ENCODE measurements around the gene GATAD1. TPM values are rescaled to one million over a fixed set of nuclear protein-coding genes. Genes with fewer than 3 reads are reported as not detected.

Gene GATAD1
- total and polyA plus RNA-seq, 2 experiments from 2014 or later: 15.4 to 30.8 TPM

DNA sequence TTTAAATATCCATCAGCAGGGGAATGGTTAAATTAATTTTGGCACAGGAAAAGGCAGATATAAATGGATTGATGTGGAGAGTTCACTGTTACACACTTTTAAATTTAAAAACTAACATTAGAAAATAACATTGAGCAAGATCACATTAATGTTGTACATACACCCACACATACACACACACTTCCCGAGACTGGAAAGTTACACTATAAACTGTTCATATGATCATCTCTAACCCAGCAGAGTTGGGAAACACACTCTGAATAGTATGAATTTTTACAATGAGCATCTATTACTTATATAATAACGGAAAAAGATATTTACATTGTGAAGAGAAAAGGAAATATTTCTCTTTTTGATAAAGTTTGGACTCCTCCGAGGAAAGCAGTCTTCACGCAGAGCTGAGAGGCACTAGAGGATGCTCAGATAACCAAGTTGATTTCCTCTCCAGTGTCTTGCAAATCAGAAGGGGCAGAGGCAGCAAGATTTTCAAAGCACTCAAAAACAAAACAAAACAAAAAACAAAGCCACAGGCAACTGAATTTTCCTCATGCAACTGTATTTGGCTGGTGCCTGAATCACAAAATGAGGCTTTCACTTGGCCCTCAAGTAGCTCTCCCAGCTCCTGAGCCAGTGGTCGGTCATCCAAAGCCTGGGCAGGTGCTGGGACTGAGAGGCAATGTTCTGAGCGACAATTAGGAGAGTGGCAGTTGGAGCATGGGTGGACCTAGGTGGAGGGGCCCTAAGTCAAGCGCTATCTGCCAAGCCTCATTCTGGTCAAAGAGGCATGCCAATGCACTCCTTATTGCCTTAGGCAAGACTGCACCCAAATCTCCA, 10.5 kb upstream of the GATAD1 start (continued):
- TF ChIP-seq, protein P1, sequence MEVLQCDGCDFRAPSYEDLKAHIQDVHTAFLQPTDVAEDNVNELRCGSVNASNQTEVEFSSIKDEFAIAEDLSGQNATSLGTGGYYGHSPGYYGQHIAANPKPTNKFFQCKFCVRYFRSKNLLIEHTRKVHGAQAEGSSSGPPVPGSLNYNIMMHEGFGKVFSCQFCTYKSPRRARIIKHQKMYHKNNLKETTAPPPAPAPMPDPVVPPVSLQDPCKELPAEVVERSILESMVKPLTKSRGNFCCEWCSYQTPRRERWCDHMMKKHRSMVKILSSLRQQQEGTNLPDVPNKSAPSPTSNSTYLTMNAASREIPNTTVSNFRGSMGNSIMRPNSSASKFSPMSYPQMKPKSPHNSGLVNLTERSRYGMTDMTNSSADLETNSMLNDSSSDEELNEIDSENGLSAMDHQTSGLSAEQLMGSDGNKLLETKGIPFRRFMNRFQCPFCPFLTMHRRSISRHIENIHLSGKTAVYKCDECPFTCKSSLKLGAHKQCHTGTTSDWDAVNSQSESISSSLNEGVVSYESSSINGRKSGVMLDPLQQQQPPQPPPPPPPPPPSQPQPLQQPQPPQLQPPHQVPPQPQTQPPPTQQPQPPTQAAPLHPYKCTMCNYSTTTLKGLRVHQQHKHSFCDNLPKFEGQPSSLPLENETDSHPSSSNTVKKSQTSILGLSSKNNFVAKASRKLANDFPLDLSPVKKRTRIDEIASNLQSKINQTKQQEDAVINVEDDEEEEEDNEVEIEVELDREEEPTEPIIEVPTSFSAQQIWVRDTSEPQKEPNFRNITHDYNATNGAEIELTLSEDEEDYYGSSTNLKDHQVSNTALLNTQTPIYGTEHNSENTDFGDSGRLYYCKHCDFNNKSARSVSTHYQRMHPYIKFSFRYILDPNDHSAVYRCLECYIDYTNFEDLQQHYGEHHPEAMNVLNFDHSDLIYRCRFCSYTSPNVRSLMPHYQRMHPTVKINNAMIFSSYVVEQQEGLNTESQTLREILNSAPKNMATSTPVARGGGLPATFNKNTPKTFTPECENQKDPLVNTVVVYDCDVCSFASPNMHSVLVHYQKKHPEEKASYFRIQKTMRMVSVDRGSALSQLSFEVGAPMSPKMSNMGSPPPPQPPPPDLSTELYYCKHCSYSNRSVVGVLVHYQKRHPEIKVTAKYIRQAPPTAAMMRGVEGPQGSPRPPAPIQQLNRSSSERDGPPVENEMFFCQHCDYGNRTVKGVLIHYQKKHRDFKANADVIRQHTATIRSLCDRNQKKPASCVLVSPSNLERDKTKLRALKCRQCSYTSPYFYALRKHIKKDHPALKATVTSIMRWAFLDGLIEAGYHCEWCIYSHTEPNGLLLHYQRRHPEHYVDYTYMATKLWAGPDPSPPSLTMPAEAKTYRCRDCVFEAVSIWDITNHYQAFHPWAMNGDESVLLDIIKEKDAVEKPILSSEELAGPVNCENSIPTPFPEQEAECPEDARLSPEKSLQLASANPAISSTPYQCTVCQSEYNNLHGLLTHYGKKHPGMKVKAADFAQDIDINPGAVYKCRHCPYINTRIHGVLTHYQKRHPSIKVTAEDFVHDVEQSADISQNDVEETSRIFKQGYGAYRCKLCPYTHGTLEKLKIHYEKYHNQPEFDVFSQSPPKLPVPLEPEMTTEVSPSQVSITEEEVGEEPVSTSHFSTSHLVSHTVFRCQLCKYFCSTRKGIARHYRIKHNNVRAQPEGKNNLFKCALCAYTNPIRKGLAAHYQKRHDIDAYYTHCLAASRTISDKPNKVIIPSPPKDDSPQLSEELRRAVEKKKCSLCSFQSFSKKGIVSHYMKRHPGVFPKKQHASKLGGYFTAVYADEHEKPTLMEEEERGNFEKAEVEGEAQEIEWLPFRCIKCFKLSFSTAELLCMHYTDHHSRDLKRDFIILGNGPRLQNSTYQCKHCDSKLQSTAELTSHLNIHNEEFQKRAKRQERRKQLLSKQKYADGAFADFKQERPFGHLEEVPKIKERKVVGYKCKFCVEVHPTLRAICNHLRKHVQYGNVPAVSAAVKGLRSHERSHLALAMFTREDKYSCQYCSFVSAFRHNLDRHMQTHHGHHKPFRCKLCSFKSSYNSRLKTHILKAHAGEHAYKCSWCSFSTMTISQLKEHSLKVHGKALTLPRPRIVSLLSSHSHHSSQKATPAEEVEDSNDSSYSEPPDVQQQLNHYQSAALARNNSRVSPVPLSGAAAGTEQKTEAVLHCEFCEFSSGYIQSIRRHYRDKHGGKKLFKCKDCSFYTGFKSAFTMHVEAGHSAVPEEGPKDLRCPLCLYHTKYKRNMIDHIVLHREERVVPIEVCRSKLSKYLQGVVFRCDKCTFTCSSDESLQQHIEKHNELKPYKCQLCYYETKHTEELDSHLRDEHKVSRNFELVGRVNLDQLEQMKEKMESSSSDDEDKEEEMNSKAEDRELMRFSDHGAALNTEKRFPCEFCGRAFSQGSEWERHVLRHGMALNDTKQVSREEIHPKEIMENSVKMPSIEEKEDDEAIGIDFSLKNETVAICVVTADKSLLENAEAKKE (CRISPR knock-in tag; IDR thresholded peaks at IDR 0.05): no peak
- TF ChIP-seq EZH2phosphoT487 (IDR thresholded peaks at IDR 0.05; ENCODE audit: unreplicated experiment): no peak
- TF ChIP-seq, protein P2, sequence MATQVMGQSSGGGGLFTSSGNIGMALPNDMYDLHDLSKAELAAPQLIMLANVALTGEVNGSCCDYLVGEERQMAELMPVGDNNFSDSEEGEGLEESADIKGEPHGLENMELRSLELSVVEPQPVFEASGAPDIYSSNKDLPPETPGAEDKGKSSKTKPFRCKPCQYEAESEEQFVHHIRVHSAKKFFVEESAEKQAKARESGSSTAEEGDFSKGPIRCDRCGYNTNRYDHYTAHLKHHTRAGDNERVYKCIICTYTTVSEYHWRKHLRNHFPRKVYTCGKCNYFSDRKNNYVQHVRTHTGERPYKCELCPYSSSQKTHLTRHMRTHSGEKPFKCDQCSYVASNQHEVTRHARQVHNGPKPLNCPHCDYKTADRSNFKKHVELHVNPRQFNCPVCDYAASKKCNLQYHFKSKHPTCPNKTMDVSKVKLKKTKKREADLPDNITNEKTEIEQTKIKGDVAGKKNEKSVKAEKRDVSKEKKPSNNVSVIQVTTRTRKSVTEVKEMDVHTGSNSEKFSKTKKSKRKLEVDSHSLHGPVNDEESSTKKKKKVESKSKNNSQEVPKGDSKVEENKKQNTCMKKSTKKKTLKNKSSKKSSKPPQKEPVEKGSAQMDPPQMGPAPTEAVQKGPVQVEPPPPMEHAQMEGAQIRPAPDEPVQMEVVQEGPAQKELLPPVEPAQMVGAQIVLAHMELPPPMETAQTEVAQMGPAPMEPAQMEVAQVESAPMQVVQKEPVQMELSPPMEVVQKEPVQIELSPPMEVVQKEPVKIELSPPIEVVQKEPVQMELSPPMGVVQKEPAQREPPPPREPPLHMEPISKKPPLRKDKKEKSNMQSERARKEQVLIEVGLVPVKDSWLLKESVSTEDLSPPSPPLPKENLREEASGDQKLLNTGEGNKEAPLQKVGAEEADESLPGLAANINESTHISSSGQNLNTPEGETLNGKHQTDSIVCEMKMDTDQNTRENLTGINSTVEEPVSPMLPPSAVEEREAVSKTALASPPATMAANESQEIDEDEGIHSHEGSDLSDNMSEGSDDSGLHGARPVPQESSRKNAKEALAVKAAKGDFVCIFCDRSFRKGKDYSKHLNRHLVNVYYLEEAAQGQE (IDR thresholded peaks at IDR 0.05; ENCODE audit: unreplicated experiment): no peak
- no peak for TF ChIP-seq EZH2 (IDR thresholded peaks at IDR 0.05; ENCODE audit: low read depth, unreplicated experiment)
- TF ChIP-seq, protein P3, sequence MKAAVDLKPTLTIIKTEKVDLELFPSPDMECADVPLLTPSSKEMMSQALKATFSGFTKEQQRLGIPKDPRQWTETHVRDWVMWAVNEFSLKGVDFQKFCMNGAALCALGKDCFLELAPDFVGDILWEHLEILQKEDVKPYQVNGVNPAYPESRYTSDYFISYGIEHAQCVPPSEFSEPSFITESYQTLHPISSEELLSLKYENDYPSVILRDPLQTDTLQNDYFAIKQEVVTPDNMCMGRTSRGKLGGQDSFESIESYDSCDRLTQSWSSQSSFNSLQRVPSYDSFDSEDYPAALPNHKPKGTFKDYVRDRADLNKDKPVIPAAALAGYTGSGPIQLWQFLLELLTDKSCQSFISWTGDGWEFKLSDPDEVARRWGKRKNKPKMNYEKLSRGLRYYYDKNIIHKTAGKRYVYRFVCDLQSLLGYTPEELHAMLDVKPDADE (IDR thresholded peaks at IDR 0.05): no peak
- TF ChIP-seq POLR2AphosphoS5 (IDR thresholded peaks at IDR 0.05; ENCODE audit: low read depth): no peak
- no peak for TF ChIP-seq ZNF114 (CRISPR knock-in tag; IDR thresholded peaks at IDR 0.05)
- no peak for TF ChIP-seq ZNF331 (CRISPR knock-in tag; IDR thresholded peaks at IDR 0.05; ENCODE audit: low read depth)

Data from GM23338 (cell line).